ENCODE results near the gene TEK. TPM values are rescaled to one million over a fixed set of nuclear protein-coding genes. Genes with fewer than 3 reads are reported as not detected.

TEK gene
- total and polyA plus RNA-seq, 7 experiments from 2014 or later = not detected

GRCh38 chr9:27151693-27152404 lies 42.8 kb downstream of the TEK start:
- Histone ChIP-seq H3K27me3 (ENCODE audit: control insufficient read depth in 2 of 2, insufficient read depth in 2 of 2, low read length in 2 of 2) (no peaks in the 10 kb centered on the region), H3K36me3 (ENCODE audit: control insufficient read depth in 2 of 3, insufficient read depth in 3 of 3, low read length in 3 of 3) (no peaks in the 10 kb centered on the region), H3K27ac (ENCODE audit: low read depth, low read length) (no peak overlapping the region), H3K4me1 (ENCODE audit: control insufficient read depth in 2 of 2, insufficient read depth in 2 of 2, low read length in 2 of 2) (no peaks in the 10 kb centered on the region), H3K9me3 (ENCODE audit: control insufficient read depth in 2 of 3, low read length in 3 of 3) (no peaks in the 10 kb centered on the region), H3K4me3 (ENCODE audit: low read length) (no peak overlapping the region)
- H3K4me1 Mint-ChIP-seq = no peaks in the 10 kb centered on the region
- no peaks in the 10 kb centered on the region for H3K36me3 Mint-ChIP-seq
- ChIA-PET POLR2A (no interaction called here), CTCF (no interaction called here)
- no peak overlapping the region for H3K27ac Mint-ChIP-seq
- ATAC-seq (no peak), DNase-seq (no peak)
- H3K27me3 Mint-ChIP-seq = peaks cover 0 to 21% (median 7%) of the 10 kb centered on the region in 5 donors
- intact Hi-C loops (cut with micrococcal nuclease) = no loop called here
- H3K4me3 Mint-ChIP-seq = no peak overlapping the region
- peaks cover 0 to 1% (median 0%) of the 10 kb centered on the region in 11 donors for H3K9me3 Mint-ChIP-seq

- no peaks in the 10 kb centered on the region for H3K4me1 ChIP-seq (ENCODE audit: control insufficient read depth in 2 of 2, insufficient read depth in 2 of 2, low read length in 2 of 2)
- H3K27ac Mint-ChIP-seq = no peak overlapping the region
- H3K36me3 Mint-ChIP-seq = no peaks in the 10 kb centered on the region
- no peak overlapping the region for H3K4me3 Mint-ChIP-seq
- no peak overlapping the region for H3K27ac ChIP-seq (ENCODE audit: low read depth, low read length)
- no peaks in the 10 kb centered on the region for H3K27me3 ChIP-seq (ENCODE audit: control insufficient read depth in 2 of 2, insufficient read depth in 2 of 2, low read length in 2 of 2)
- ATAC-seq (no peak), DNase-seq (no peak)
- peaks cover 0 to 1% (median 0%) of the 10 kb centered on the region in 11 donors for H3K9me3 Mint-ChIP-seq
- H3K4me1 Mint-ChIP-seq = no peaks in the 10 kb centered on the region
- H3K9me3 ChIP-seq (ENCODE audit: control insufficient read depth in 2 of 3, low read length in 3 of 3) = no peaks in the 10 kb centered on the region
- POLR2A ChIA-PET = no interaction called here
- H3K4me3 ChIP-seq (ENCODE audit: low read length) = no peak overlapping the region
- no peaks in the 10 kb centered on the region for H3K36me3 ChIP-seq (ENCODE audit: control insufficient read depth in 2 of 3, insufficient read depth in 3 of 3, low read length in 3 of 3)
- CTCF ChIA-PET = no interaction called here
- H3K27me3 Mint-ChIP-seq = peaks cover 0 to 21% (median 7%) of the 10 kb centered on the region in 5 donors
- intact Hi-C loops (cut with micrococcal nuclease) = no loop called here
Observed at GRCh38 chr9:27152405-27152718, 43.3 kb downstream of the TEK start.

GRCh38 chr9:27154908-27155307 lies 45.9 kb downstream of the TEK start:
- CTCF ChIA-PET = interaction anchor here (1.0 kb wide), 1 partner anchor 16 kb away, joined by 3 read pairs; no protein-coding TSS in a partner anchor
- peaks cover 0 to 1% (median 0%) of the 10 kb centered on the region in 11 donors for H3K9me3 Mint-ChIP-seq
- H3K27me3 ChIP-seq (ENCODE audit: control insufficient read depth in 2 of 2, insufficient read depth in 2 of 2, low read length in 2 of 2) = no peaks in the 10 kb centered on the region
- H3K4me3 ChIP-seq (ENCODE audit: low read length) = no peak overlapping the region
- no peaks in the 10 kb centered on the region for H3K4me1 ChIP-seq (ENCODE audit: control insufficient read depth in 2 of 2, insufficient read depth in 2 of 2, low read length in 2 of 2)
- POLR2A ChIA-PET = no interaction called here
- H3K36me3 Mint-ChIP-seq = no peaks in the 10 kb centered on the region
- H3K9me3 ChIP-seq (ENCODE audit: control insufficient read depth in 2 of 3, low read length in 3 of 3) = no peaks in the 10 kb centered on the region
- no peak overlapping the region for H3K27ac Mint-ChIP-seq
- H3K4me1 Mint-ChIP-seq = no peaks in the 10 kb centered on the region
- DNase-seq (no peak), ATAC-seq (no peak)
- no peak overlapping the region for H3K4me3 Mint-ChIP-seq
- no peaks in the 10 kb centered on the region for H3K36me3 ChIP-seq (ENCODE audit: control insufficient read depth in 2 of 3, insufficient read depth in 3 of 3, low read length in 3 of 3)
- intact Hi-C loops (cut with micrococcal nuclease) = no loop called here
- no peak overlapping the region for H3K27ac ChIP-seq (ENCODE audit: low read depth, low read length)
- peaks cover 0 to 11% (median 7%) of the 10 kb centered on the region in 5 donors for H3K27me3 Mint-ChIP-seq

GRCh38 chr9:27157097-27157496 lies 48.1 kb downstream of the TEK start:
- Histone ChIP-seq H3K36me3 (ENCODE audit: control insufficient read depth in 2 of 3, insufficient read depth in 3 of 3, low read length in 3 of 3) (no peaks in the 10 kb centered on the region), H3K27ac (ENCODE audit: low read depth, low read length) (no peak overlapping the region), H3K4me3 (ENCODE audit: low read length) (no peak overlapping the region), H3K9me3 (ENCODE audit: control insufficient read depth in 2 of 3, low read length in 3 of 3) (no peaks in the 10 kb centered on the region), H3K4me1 (ENCODE audit: control insufficient read depth in 2 of 2, insufficient read depth in 2 of 2, low read length in 2 of 2) (no peaks in the 10 kb centered on the region), H3K27me3 (ENCODE audit: control insufficient read depth in 2 of 2, insufficient read depth in 2 of 2, low read length in 2 of 2) (no peaks in the 10 kb centered on the region)
- ChIA-PET CTCF (no interaction called here), POLR2A (no interaction called here)
- Mint-ChIP-seq H3K27ac (no peak overlapping the region), H3K4me1 (no peaks in the 10 kb centered on the region), H3K27me3 (peaks cover 0 to 17% (median 7%) of the 10 kb centered on the region in 5 donors), H3K36me3 (no peaks in the 10 kb centered on the region), H3K4me3 (no peak overlapping the region), H3K9me3 (peaks cover 0 to 1% (median 0%) of the 10 kb centered on the region in 11 donors)
- intact Hi-C loops (cut with micrococcal nuclease) = no loop called here
- no peak for DNase-seq
- no peak for ATAC-seq

- H3K4me3 Mint-ChIP-seq = no peak overlapping the region
- Histone ChIP-seq H3K4me1 (ENCODE audit: control insufficient read depth in 2 of 2, insufficient read depth in 2 of 2, low read length in 2 of 2) (no peaks in the 10 kb centered on the region), H3K27ac (ENCODE audit: low read depth, low read length) (no peak overlapping the region), H3K36me3 (ENCODE audit: control insufficient read depth in 2 of 3, insufficient read depth in 3 of 3, low read length in 3 of 3) (no peaks in the 10 kb centered on the region), H3K9me3 (ENCODE audit: control insufficient read depth in 2 of 3, low read length in 3 of 3) (no peaks in the 10 kb centered on the region), H3K27me3 (ENCODE audit: control insufficient read depth in 2 of 2, insufficient read depth in 2 of 2, low read length in 2 of 2) (no peaks in the 10 kb centered on the region), H3K4me3 (ENCODE audit: low read length) (no peak overlapping the region)
- ATAC-seq = no peak
- no peaks in the 10 kb centered on the region for H3K4me1 Mint-ChIP-seq
- H3K27me3 Mint-ChIP-seq = peaks cover 0 to 17% (median 7%) of the 10 kb centered on the region in 5 donors
- H3K9me3 Mint-ChIP-seq = peaks cover 0 to 1% (median 0%) of the 10 kb centered on the region in 11 donors
- DNase-seq = no peak
- intact Hi-C loops (cut with micrococcal nuclease) = no loop called here
- CTCF ChIA-PET = no interaction called here
- no peaks in the 10 kb centered on the region for H3K36me3 Mint-ChIP-seq
- POLR2A ChIA-PET = no interaction called here
- H3K27ac Mint-ChIP-seq = no peak overlapping the region
Observed at GRCh38 chr9:27157736-27158135, 48.7 kb downstream of the TEK start.

GRCh38 chr9:27160636-27161035 lies 51.6 kb downstream of the TEK start:
- no peak overlapping the region for H3K27ac Mint-ChIP-seq
- H3K27me3 ChIP-seq (ENCODE audit: control insufficient read depth in 2 of 2, insufficient read depth in 2 of 2, low read length in 2 of 2) = no peaks in the 10 kb centered on the region
- DNase-seq = no peak
- ChIA-PET POLR2A (no interaction called here), CTCF (no interaction called here)
- no peaks in the 10 kb centered on the region for H3K9me3 ChIP-seq (ENCODE audit: control insufficient read depth in 2 of 3, low read length in 3 of 3)
- no peak overlapping the region for H3K27ac ChIP-seq (ENCODE audit: low read depth, low read length)
- peaks cover 0 to 1% (median 0%) of the 10 kb centered on the region in 11 donors for H3K9me3 Mint-ChIP-seq
- H3K4me1 ChIP-seq (ENCODE audit: control insufficient read depth in 2 of 2, insufficient read depth in 2 of 2, low read length in 2 of 2) = no peaks in the 10 kb centered on the region
- no peaks in the 10 kb centered on the region for H3K36me3 Mint-ChIP-seq
- H3K4me3 Mint-ChIP-seq = no peak overlapping the region
- no peaks in the 10 kb centered on the region for H3K4me1 Mint-ChIP-seq
- intact Hi-C loops (cut with micrococcal nuclease) = no loop called here
- H3K4me3 ChIP-seq (ENCODE audit: low read length) = no peak overlapping the region
- H3K36me3 ChIP-seq (ENCODE audit: control insufficient read depth in 2 of 3, insufficient read depth in 3 of 3, low read length in 3 of 3) = no peaks in the 10 kb centered on the region
- no peak for ATAC-seq
- peaks cover 0 to 17% (median 7%) of the 10 kb centered on the region in 5 donors for H3K27me3 Mint-ChIP-seq

- Mint-ChIP-seq H3K36me3 (no peaks in the 10 kb centered on the region), H3K27ac (no peak overlapping the region), H3K27me3 (peaks cover 0 to 17% (median 7%) of the 10 kb centered on the region in 5 donors), H3K4me3 (no peak overlapping the region), H3K9me3 (no peaks in the 10 kb centered on the region), H3K4me1 (no peaks in the 10 kb centered on the region)
- Histone ChIP-seq H3K4me1 (ENCODE audit: control insufficient read depth in 2 of 2, insufficient read depth in 2 of 2, low read length in 2 of 2) (no peaks in the 10 kb centered on the region), H3K27me3 (ENCODE audit: control insufficient read depth in 2 of 2, insufficient read depth in 2 of 2, low read length in 2 of 2) (no peaks in the 10 kb centered on the region), H3K36me3 (ENCODE audit: control insufficient read depth in 2 of 3, insufficient read depth in 3 of 3, low read length in 3 of 3) (no peaks in the 10 kb centered on the region), H3K9me3 (ENCODE audit: control insufficient read depth in 2 of 3, low read length in 3 of 3) (no peaks in the 10 kb centered on the region), H3K4me3 (ENCODE audit: low read length) (no peak overlapping the region), H3K27ac (ENCODE audit: low read depth, low read length) (no peak overlapping the region)
- intact Hi-C loops (cut with micrococcal nuclease) = no loop called here
- no peak for ATAC-seq
- ChIA-PET CTCF (no interaction called here), POLR2A (no interaction called here)
- DNase-seq = no peak
Observed at GRCh38 chr9:27162045-27162444, 53.0 kb downstream of the TEK start.
